Activated CD4-positive, alpha-beta T cell treated with anti-CD3 and anti-CD28 coated beads, Interleukin-2, Interleukin-4, amounts not matched to agents 100 ng/mL and 50 ng/mL, durations not matched to agents 16 hours and 8 hours (primary cell): ENCODE results near the gene LTO1.

Source experiments
- DNase-seq: peaks from one replicate; pipeline ENCODE4 v3.0.0-alpha.2; 2020; ENCODE audit warnings: low spot score

Gene LTO1

DNA sequence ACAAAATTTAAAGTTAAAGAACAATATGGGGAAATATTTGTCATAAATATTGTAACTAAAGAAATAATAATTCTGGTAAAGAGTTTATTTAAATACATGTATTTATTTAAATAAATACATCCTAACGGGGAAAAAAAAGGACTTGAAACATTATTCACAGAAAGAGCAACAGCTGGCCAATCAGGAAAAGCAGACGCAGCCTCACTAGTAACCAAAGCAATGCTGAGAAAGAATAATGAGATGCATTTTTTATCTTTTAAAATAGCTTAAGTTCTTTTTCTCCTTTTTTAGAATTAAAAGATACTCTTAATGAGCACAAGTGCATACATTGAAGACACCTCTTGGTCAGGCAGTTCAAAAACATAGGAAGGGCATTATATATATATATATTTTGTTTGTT lies 2.6 kb upstream of the LTO1 start:
- DNase-seq, result no peak

DNA sequence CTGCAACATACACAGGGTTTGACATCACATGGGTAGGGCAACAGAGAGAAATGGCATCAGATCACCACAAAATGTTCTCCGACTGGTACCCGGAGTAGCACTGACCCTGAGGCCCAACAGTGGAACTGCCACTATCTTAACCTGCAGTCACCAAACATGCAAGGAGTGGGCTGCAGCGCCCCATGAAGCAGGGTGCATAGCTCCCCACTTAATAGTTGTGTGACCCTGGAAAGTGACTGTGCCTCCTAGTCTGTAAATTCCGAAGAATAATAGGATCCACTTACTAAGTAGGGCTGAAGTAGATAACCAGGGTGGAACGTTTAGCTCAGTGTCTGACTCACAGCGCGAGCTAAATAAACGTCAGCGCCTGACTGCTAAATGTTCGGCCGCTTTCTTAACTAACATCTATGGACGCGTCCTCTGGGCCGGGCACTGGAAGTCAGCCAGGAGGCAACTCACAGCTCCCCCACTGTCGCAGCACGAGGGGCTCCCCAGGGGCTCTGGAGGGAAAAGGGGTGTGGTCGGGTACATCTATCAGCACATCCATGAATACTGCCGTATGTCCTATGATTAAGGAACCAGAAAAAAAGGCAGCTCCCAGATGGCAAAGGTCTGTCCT lies 777 bp downstream of the LTO1 start:
- DNase-seq, result no peak

- no peak for DNase-seq
Observed at GRCh38 chr11:69671734-69672465, 3.3 kb downstream of the LTO1 start.

- DNase-seq, result peak; percentile 56
Observed at GRCh38 chr11:69670158-69670845, 4.9 kb downstream of the LTO1 start.

DNA sequence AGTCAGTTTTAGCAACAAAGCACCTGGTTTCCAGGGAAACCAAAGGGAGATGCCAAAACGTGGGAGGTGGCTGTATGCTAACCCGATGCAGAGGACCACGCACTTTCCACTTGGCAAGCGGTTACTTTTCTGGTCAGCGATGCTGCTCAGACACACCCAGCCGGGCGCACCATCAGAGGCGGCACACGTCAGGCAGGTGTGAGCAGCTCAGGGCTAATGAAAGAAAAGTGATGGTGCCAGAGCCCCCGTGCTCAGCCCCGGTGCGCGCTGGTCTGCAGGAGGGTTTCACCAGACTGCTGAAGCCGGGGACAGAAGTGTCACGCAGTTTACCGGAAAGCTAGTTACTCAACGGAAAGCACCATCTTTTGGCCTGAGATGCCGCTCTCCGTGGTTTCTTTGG lies 5.7 kb downstream of the LTO1 start:
- no peak for DNase-seq

GRCh38 chr11:69667619-69668604 lies 7.2 kb downstream of the LTO1 start:
- no peak for DNase-seq

DNA sequence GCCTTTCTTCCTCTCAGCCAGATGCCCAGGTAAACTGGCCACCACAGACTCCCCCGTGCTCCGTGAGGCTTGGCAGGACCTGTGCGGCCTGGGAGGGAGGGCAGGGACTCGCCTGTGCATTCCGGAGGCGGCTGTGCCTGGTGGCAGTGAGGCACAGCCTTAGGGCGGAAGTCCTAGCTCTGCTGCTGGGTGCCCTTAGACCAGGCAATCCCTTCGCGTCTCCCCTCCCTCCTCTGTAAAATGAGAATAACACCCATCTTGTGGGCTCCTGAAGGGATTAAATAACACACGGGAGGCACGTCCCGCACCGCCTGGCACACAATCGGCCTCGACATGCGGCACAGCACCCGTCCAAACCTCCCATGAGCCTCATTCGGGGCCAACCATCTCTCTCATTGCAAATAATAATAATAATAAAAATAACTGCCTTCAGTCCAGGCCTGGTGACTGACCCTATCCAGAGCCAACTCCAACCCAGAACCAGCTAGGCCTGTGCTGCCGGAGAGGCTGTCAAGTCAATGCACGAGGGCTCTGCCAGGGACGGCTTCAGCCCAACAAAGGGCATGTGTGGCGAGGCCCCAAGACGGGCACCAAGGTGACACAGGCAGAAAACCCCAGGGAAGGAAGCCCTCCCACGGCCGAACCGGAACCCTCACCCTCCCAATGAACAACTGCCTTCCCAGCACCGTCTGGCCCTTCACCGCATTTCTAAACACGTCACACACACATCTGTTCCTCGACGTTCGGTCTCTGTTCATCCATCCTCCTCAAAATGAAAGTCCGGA lies 8.2 kb downstream of the LTO1 start:
- DNase-seq, result no peak

DNA sequence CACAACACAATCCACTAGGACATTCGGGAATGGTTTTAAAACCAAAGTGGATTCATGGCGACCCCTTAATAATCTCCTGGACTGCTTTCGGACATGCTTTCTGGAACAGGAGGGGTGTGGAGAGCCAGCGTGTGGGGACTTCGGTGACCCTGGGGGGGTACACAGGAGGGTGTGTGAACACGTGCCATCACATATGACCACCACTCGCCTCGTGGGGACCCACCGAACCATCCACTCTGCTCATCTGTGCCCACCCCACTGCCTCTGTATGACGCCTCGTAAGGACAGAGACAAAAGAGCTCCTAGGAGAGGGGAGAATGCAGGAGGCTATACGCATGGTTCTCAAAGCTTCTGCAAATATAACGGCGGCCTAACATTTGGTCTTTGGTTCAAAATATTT lies 8.9 kb downstream of the LTO1 start:
- no peak for DNase-seq

DNA sequence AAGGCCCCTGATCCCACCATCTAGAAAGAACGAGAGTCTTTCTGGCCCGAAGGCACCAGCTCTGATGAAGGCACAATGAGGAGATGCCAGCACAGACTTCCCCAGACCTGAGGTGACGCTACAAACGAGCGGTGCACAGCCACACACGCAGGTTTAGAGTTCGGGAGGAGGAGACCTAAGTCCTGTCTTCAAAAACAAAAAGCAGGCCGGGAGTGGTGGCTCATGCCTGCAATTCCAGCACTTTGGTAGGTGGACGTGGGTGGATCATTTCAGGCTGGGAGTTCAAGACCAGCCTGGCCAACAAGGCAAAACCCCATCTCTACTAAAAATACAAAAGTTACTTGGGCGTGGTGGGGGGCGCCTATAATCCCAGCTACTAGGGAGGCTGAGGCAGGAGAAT lies 9.5 kb downstream of the LTO1 start:
- no peak for DNase-seq

- no peak for DNase-seq
Observed at GRCh38 chr11:69664901-69665300, 10.3 kb downstream of the LTO1 start.

GRCh38 chr11:69664103-69664775 lies 10.9 kb downstream of the LTO1 start:
- no peak for DNase-seq

GRCh38 chr11:69663326-69663725 lies 11.8 kb downstream of the LTO1 start:
- DNase-seq, result no peak

DNA sequence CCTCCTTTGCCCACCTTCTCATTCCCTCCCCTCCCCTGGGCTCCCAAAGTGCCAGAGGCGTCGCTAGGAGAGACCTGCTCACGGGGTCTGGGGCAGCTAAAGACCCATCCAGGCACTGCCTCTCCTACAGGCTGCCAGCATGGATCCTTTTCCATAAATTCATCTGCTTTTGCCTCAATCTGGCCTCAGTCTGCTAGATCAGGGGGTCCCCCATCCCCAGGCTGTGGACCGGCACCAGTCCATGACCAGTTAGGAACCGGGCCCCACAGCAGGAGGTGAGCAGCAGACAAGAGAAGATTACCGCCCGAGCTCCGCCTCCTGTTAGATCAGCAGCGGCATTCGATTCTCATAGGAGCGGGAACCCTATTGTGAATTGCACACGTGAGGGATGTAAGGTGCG lies 12.3 kb downstream of the LTO1 start:
- DNase-seq, result no peak

GRCh38 chr11:69662021-69662698 lies 13.0 kb downstream of the LTO1 start:
- DNase-seq, result no peak

DNA sequence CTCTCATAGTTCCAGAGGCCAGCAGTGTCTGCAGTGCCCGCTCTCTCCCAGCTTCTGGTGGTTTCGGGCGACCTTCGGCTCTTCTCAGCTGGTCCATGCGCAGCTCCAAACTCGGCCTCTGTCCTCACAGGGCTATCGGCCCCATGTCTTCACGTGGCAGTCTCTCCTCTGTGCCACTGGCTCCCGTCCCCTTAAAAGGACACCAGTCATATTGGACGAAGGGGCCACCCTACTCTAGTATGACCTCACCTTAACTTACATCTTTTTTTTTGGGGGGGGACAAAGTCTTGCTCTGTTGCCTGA lies 13.8 kb downstream of the LTO1 start:
- DNase-seq, result no peak

DNA sequence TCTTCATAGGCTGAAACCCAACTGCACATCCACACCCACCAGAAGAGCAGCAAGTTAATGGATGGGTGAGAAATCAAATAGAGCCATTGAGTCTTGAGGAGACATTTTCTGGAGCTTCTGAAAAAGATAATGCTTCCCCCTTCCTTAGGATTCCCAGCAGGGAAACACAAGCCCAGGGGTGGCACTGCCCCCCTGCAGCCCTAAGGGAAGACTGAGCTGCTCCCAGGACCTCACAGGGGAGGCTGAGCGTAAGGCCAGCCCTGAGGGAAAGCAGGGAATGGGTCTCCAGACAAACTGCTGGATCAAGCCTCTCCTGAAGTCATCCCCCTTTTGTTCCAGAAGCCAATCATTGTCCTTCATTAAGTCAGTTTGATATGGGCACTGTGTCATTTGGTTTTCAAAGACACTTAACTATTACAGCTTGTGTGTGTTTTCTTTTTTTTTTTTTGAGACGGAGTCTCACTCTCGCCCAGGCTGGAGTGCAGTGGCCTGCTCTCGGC lies 15.1 kb downstream of the LTO1 start:
- no peak for DNase-seq

DNA sequence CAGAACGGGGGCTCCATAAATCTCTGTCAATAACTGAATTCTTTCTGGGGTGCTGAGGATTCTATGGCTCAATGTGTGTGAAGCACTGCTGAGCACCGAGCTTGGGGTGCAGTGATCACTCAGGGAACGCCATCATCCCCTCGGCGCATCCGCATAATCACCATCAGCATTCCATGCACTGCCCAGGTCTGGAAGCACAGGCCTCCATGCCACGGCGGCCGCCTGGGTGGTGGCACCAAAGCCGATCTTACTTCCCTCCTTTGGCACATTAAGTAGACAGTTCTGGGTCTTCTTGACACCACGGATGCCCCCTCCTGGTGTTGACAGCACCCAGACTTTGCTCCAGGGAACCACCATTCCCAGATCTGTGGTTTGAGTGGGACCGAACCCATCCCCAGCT lies 15.6 kb downstream of the LTO1 start:
- no peak for DNase-seq

DNA sequence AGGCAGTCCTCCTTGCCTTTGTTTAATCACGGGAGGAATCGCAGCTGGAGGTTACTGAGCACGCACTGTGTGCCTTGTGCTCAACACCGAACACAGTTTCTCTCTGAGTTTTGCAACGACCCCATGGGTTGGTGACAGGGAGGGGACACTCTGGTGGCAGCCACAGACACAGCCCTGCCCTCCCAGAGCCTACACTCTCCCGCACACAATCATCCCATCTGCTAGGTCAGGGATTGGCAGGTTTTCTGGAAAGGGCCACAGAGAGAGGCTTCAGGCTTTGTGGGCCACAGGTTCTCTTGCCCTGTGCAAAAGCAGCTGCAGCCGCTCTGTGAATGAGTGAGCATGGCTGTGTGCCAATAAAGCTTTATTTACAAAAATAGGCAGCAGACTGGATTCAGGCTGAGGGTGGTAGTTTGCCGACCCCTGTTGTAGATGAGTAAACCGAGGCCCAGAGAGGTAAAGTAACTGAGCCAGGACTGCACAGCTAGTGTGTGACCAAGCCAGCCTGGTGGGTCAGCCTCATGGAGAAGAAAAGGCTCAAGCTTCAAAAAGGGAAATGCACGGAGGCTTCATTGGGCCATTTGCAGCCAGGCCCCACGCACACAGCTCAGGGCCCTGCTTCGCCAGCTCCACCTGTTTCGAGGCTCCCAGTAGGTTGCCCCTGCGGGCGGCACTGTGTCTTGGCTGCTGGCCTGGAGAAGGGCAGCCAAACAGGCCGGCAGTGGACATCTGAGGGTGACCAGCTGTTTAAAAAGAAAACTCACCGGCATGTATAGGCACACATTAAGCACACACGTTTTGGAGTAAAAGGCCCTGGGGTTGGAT lies 16.3 kb downstream of the LTO1 start:
- no peak for DNase-seq

- DNase-seq, result no peak
Observed at GRCh38 chr11:69657911-69658625, 17.1 kb downstream of the LTO1 start.
